Activated effector memory CD4-positive, alpha-beta T cell treated with anti-CD3 and anti-CD28 coated beads, Interleukin-2, amount 50 U/mL, for 16 hours (primary cell): Measurements from ENCODE around the gene ATP10D.

ENCODE experiments used
- DNase-seq: peaks from one replicate; pipeline ENCODE4 v3.0.0-alpha.2; 2020

The ATP10D gene

GRCh38 chr4:47598896-47599295 is 113.8 kb downstream of the ATP10D start:
- no peak for DNase-seq

- no peak for DNase-seq
Observed at GRCh38 chr4:47606482-47606881, 121.4 kb downstream of the ATP10D start.

DNA sequence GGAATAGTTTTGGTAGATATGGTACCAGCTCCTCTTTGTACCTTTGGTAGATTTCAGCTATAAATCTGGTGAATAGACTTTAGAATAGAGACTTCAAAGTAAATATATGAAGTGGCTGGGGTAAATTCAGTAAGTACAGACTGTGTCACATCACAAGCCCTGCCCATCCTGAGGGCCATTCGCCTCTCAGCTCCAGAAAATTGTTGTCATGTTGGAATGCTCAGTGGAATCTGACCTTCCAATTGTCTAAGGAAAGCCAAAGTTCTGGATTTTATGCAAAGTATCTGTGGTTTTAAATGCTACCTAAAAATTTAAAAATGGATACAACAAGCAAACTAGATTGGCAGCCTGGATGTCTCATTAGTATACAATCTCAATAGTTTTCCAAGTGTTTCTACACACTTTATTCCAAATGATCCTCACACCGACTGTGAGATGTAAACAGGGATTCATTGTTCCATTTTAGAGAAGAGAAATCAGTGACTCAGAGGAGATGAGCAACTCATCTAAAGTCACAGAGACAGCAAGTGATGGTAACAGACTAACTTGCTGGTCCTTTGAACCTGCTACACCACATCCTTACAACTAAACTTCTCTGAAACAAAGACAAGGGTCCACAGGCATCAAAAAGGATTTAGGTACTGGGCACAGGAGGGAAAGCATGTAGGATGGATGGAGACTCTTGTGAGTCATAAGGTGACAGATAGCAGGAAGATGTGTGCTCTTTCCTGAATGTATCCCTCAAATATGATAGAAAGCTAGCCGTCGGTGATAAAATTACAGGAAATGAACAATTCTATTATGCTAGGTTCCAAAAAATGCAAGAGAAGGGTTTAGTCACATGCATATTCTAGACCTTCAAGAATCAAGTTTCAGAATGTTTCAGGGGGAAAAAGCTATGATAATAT is 127.3 kb downstream of the ATP10D start:
- DNase-seq, result no peak

GRCh38 chr4:47615385-47615784 is 130.3 kb downstream of the ATP10D start:
- no peak for DNase-seq

- DNase-seq, result no peak
Observed at GRCh38 chr4:47617607-47618006, 132.5 kb downstream of the ATP10D start.

DNA sequence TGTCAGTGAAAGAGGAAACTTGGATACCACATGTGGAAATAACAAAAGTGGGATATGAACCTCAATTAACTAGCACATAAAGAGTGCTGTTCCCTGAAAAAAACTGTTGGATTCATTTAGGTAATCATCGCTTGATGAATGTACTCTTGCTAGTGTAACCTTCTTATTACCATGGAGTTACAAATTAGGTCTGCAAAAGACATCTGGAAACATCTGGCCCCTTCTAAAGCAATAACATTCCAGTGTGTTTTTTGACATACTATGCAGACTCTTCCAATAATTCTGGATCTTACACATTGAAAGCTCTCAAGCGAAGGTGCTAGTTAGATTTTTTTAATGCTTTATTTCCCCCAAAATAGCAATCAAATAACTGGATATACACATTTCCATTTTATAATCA is 134.6 kb downstream of the ATP10D start:
- no peak for DNase-seq

GRCh38 chr4:47621181-47621580 is 136.1 kb downstream of the ATP10D start:
- no peak for DNase-seq

DNA sequence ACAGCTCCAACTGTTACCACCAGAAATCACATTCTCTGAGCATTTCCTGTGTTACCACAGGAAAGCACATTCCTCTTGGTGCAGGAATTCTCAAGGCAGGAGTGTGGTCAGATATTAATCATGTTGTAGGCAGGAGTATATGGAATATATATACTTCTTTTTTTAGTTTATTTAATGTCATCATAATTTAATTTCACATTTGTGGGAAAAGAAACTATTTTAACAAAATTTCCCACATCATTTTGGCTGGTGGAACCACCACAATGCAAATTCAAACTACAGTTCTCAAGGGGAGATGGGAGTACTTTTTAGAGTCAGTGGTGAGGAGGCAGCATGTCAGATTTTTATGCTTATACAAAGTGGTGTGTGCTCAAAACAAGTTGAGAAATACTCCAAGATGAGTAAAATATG is 139.0 kb downstream of the ATP10D start:
- DNase-seq, result no peak

GRCh38 chr4:47631161-47631560 is 146.1 kb downstream of the ATP10D start:
- DNase-seq, result no peak

GRCh38 chr4:47639531-47639930 is 154.5 kb downstream of the ATP10D start:
- no peak for DNase-seq

DNA sequence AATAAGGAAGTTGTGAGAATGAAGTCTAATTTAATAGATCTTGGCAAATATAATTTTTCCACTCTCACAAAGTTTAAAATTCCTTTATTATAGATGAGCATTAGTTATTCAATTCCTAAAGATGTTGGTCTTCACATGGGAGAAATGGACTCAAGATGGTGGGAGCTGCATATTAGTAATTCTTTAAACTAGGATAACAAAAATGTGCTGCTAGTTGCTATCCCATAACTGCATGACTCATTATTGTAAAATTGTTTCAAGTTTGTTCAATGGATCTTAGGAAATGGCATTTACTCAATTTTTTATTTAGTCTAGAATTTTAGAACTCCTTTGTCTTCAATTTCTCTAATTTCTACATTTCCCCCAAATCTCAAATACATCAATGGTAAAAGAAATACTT is 155.8 kb downstream of the ATP10D start:
- DNase-seq, result no peak

- DNase-seq, result no peak
Observed at GRCh38 chr4:47641755-47642154, 156.7 kb downstream of the ATP10D start.

- no peak for DNase-seq
Observed at GRCh38 chr4:47642191-47642830, 157.2 kb downstream of the ATP10D start.
